Thyroid gland (tissue), 4 donors: Measurements from ENCODE around the gene RYR3.

Source experiments
- CTCF ChIP-seq, 6 experiments: fragments of 200-600 bp in 3 of 6; fragments of 450-650 bp in 3 of 6; sonication (generic) in 3 of 6; IDR thresholded peaks; one replicate each; pipeline ENCODE4 v1.5.1; 2016 to 2019; ENCODE audit warnings: antibody characterized with exemption in 6 of 6, mild to moderate bottlenecking in 2 of 6, inconsistent platforms in 1 of 6, moderate library complexity in 1 of 6
- POLR2A ChIP-seq, 2 donors: fragments of 450-650 bp; IDR thresholded peaks; one replicate each; pipeline ENCODE4 v1.6.1; 2017; ENCODE audit warnings: antibody characterized with exemption in 2 of 2, mild to moderate bottlenecking in 2 of 2, moderate library complexity in 1 of 2

DNA sequence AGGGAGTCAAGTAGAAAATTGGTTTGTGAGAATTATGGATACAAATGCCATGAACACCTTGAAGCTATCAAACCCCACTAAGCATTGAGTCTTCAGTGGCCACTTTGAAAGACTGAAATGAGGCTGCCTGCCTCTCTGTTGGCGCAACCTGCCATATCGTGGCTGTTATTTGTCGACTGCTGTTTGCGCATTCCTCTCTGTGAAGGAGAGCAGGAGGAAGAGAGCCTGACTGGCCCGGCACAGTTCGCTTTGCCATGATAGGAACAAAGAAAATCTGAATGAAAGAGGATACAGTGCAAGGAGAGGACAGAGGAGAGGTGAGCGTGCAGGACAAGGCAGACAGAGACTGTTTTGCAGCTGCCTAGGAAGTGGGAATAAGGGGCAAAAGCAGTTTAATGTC, 289.4 kb downstream of the RYR3 start:
- TF ChIP-seq CTCF (IDR thresholded peaks at IDR 0.05) (no peak), POLR2A (IDR thresholded peaks at IDR 0.05) (no peak)
